ENCODE data around the gene SORCS1. TPM values are rescaled to one million over a fixed set of nuclear protein-coding genes. Genes with fewer than 3 reads are reported as not detected.

Gene SORCS1
- total RNA-seq, 1 experiment from 2014 or later: not detected

- DNase-seq: no peak
- no peaks in the 10 kb centered on the region for H3K27me3 ChIP-seq
- no peaks in the 10 kb centered on the region for H3K9me3 ChIP-seq
- H3K4me3 ChIP-seq: no peak overlapping the region
- H3K36me3 ChIP-seq: no peaks in the 10 kb centered on the region
These were observed 423.4 kb downstream of the SORCS1 start for GRCh38 chr10:106741006-106741530.

DNA sequence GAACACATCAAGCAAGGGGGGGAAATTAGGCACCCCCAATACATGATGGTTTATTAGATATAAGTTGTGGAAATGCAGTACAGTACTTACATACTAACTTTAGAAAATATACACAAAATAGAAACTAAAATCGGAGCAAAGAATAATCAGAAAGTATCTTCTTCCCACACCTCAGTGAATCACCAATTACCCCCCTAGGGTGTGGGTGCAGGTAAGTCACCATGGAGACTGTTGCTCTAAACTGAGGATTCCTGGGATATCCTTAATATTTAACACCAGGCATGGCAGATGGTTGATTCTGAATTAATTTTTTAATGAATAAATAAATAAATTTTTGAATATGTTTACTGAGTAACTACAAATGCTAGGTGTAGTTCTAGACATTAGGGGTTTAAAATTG, 424.4 kb downstream of the SORCS1 start:
- H3K36me3 ChIP-seq: no peaks in the 10 kb centered on the region
- no peak for DNase-seq
- H3K4me3 ChIP-seq: no peak overlapping the region
- H3K27me3 ChIP-seq: no peaks in the 10 kb centered on the region
- no peaks in the 10 kb centered on the region for H3K9me3 ChIP-seq

- no peak for DNase-seq
- Histone ChIP-seq H3K9me3 (no peaks in the 10 kb centered on the region), H3K27me3 (no peaks in the 10 kb centered on the region), H3K36me3 (no peaks in the 10 kb centered on the region), H3K4me3 (no peak overlapping the region)
These were observed 430.3 kb downstream of the SORCS1 start for GRCh38 chr10:106734220-106734619.

- H3K9me3 ChIP-seq: no peaks in the 10 kb centered on the region
- H3K4me3 ChIP-seq: no peak overlapping the region
- H3K36me3 ChIP-seq: no peaks in the 10 kb centered on the region
- H3K27me3 ChIP-seq: no peaks in the 10 kb centered on the region
- no peak for DNase-seq
These were observed 436.3 kb downstream of the SORCS1 start for GRCh38 chr10:106728232-106728631.

GRCh38 chr10:106727170-106727569, 437.3 kb downstream of the SORCS1 start:
- Histone ChIP-seq H3K27me3 (no peaks in the 10 kb centered on the region), H3K36me3 (no peaks in the 10 kb centered on the region), H3K9me3 (no peaks in the 10 kb centered on the region), H3K4me3 (no peak overlapping the region)
- DNase-seq: no peak

GRCh38 chr10:106722524-106722923, 442.0 kb downstream of the SORCS1 start:
- H3K4me3 ChIP-seq: no peak overlapping the region
- H3K36me3 ChIP-seq: no peaks in the 10 kb centered on the region
- no peak for DNase-seq
- H3K9me3 ChIP-seq: no peaks in the 10 kb centered on the region
- H3K27me3 ChIP-seq: no peaks in the 10 kb centered on the region

DNA sequence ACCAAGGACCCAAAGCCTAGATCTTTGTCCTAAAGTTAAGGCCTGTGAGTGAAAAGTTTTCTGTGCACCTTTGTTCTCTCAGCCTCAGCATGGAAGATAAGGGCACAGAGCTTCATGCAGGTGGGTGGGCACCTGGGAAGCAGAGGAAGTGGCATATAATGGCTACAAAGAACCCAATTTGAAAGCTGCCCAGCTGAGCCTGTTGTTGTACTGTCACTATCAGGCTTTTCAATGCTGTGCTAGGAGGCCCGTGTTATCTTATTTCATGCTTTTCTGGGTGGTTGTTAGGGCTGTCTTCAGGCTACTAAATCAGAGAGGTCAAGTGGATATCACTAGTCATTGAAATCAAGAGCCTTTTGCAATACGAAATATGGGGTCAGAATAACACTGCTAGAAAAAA, 443.8 kb downstream of the SORCS1 start:
- no peaks in the 10 kb centered on the region for H3K9me3 ChIP-seq
- no peak for DNase-seq

DNA sequence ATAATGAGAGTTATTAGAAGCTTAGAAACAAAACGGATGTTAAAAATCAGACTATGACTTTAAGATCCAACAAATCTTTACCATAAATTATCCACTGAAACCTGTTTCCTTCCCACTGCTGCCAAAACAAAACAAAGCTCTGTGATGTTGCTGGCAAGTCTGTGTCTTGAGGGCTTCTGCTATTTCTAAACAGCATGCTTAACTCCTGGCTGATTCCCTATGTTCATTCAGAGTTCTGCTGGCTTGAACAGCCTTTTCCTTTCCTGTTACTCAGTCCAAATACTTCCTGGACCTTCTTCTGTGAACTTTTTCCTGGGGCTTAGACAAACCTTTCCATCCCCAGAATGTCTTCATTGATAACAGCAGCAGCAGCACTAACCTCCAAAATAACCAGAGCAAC, 448.1 kb downstream of the SORCS1 start:
- Histone ChIP-seq H3K4me3 (no peak overlapping the region), H3K36me3 (no peaks in the 10 kb centered on the region), H3K9me3 (no peaks in the 10 kb centered on the region), H3K27me3 (no peaks in the 10 kb centered on the region)
- DNase-seq: peak; percentile 32

More for the DNA sequence above, 443.8 kb downstream of the SORCS1 start:
- Histone ChIP-seq H3K36me3 (no peaks in the 10 kb centered on the region), H3K27me3 (no peaks in the 10 kb centered on the region), H3K4me3 (no peak overlapping the region)

- Histone ChIP-seq H3K4me3 (no peak overlapping the region), H3K27me3 (no peaks in the 10 kb centered on the region), H3K9me3 (no peaks in the 10 kb centered on the region; the same call in 1 of the 2 replicates), H3K36me3 (no peaks in the 10 kb centered on the region)
- DNase-seq: no peak
These were observed 449.6 kb downstream of the SORCS1 start for GRCh38 chr10:106714734-106715555.

DNA sequence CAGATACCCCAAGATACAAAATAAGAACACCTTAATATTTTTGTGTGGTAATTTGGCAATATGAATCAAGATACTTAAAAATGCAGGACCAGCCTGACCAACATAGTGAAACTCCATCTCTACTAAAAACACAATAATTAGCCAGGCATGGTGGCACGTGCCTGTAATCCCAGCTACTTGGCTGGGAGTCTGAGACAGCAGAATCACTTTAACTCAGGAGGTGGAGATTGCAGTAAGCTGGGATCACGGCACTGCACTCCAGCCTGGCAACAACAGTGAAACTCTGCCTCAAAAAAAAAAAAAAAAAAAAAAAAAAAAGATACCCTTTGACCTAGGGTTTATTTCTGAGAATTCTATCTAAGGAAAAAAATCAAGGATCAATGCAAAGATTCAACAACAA, 450.7 kb downstream of the SORCS1 start:
- no peaks in the 10 kb centered on the region for H3K27me3 ChIP-seq
- H3K36me3 ChIP-seq: no peaks in the 10 kb centered on the region
- no peaks in the 10 kb centered on the region; the same call in 1 of the 2 replicates for H3K9me3 ChIP-seq
- DNase-seq: no peak
- H3K4me3 ChIP-seq: no peak overlapping the region

DNA sequence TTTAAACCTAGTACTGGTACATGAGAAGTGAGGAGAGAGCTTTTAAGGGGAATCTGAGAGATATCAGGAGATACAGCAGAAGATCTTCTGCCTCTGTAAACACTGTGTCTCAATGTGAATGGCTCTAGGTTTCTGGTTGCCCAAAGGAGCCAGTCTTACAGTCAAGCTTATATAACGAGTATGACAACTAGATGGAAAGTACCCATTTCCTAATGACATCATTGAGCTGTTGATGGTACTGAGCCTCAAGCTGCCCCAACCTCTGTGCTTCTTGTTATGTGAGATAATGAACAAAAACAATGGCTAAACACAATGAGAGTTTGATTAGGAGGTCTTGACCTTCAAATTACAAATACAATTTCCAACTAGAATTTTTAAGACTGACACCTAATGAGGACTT, 451.5 kb downstream of the SORCS1 start:
- Histone ChIP-seq H3K4me3 (no peak overlapping the region), H3K27me3 (0 out of 2 replicates have a peak, but pooled peaks cover 4% of the 10 kb centered on the region), H3K9me3 (no peaks in the 10 kb centered on the region; the same call in 1 of the 2 replicates), H3K36me3 (no peaks in the 10 kb centered on the region)
- no peak for DNase-seq

- Histone ChIP-seq H3K36me3 (no peaks in the 10 kb centered on the region), H3K27me3 (0 out of 2 replicates have a peak, but pooled peaks cover 4% of the 10 kb centered on the region), H3K9me3 (no peaks in the 10 kb centered on the region; the same call in 1 of the 2 replicates), H3K4me3 (no peak overlapping the region)
- DNase-seq: peak; percentile 26
These were observed 453.1 kb downstream of the SORCS1 start for GRCh38 chr10:106711313-106711906.

- DNase-seq: no peak
- Histone ChIP-seq H3K27me3 (0 out of 2 replicates have a peak, but pooled peaks cover 4% of the 10 kb centered on the region), H3K4me3 (no peak overlapping the region), H3K36me3 (no peaks in the 10 kb centered on the region), H3K9me3 (no peaks in the 10 kb centered on the region; the same call in 1 of the 2 replicates)
These were observed 456.0 kb downstream of the SORCS1 start for GRCh38 chr10:106708506-106708905.

- H3K27me3 ChIP-seq: 0 out of 2 replicates have a peak, but pooled peaks cover 4% of the 10 kb centered on the region
- no peak for DNase-seq
- no peaks in the 10 kb centered on the region for H3K36me3 ChIP-seq
- no peak overlapping the region for H3K4me3 ChIP-seq
- H3K9me3 ChIP-seq: no peaks in the 10 kb centered on the region; the same call in 1 of the 2 replicates
These were observed 456.8 kb downstream of the SORCS1 start for GRCh38 chr10:106707657-106708056.

GRCh38 chr10:106706127-106706526, 458.4 kb downstream of the SORCS1 start:
- no peak overlapping the region for H3K4me3 ChIP-seq
- 0 out of 2 replicates have a peak, but pooled peaks cover 4% of the 10 kb centered on the region for H3K27me3 ChIP-seq
- no peak for DNase-seq
- no peaks in the 10 kb centered on the region for H3K36me3 ChIP-seq
- H3K9me3 ChIP-seq: no peaks in the 10 kb centered on the region; the same call in 1 of the 2 replicates

GRCh38 chr10:106705681-106706100, 458.8 kb downstream of the SORCS1 start:
- no peak overlapping the region for H3K4me3 ChIP-seq
- DNase-seq: peak; percentile 19
- H3K36me3 ChIP-seq: no peaks in the 10 kb centered on the region
- no peaks in the 10 kb centered on the region for H3K9me3 ChIP-seq
- 0 out of 2 replicates have a peak, but pooled peaks cover 4% of the 10 kb centered on the region for H3K27me3 ChIP-seq

DNA sequence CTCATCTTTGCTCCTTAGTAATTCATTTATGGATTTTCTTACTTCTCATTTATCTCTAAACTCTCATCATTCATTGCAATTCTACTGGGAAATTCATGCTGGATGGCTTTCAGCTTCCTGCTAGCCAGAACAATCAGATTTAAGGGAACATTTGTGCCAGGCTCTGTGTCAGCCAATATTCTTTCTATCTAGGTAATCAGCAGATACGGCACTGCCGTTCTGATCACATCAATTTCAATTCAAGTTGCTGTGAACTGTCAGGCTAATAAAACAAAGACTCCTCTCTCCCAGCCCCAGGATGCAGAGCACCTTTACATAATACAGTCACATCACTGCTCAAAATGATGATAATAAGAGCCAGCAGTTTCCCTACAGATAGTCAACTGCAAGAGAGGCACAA, 468.3 kb downstream of the SORCS1 start:
- no peaks in the 10 kb centered on the region for H3K9me3 ChIP-seq
- H3K36me3 ChIP-seq: no peaks in the 10 kb centered on the region
- no peaks in the 10 kb centered on the region for H3K27me3 ChIP-seq
- no peak for DNase-seq
- no peak overlapping the region for H3K4me3 ChIP-seq

All from MG63 (cell line).